Measurements from ENCODE around the gene PAM16. TPM values are rescaled to one million over a fixed set of nuclear protein-coding genes. Genes with fewer than 3 reads are reported as not detected.
A peak's percentile ranks its signal among the peaks of the same experiment; 100 is the strongest.

PAM16 gene
- total RNA-seq, 3 donors from 2014 or later = 31.9 to 35.8 (median 32.6) TPM

GRCh38 chr16:4317532-4318450, 33.3 kb downstream of the PAM16 start:
- intact Hi-C loops (cut with DNase I, micrococcal nuclease) = no loop called here
- no peak for ATAC-seq
- no peak for TF ChIP-seq CTCF (IDR thresholded peaks at IDR 0.05)
- Histone ChIP-seq H3K36me3 (ENCODE audit: low read depth) (no peaks in the 10 kb centered on the region), H3K9me3 (no peaks in the 10 kb centered on the region), H3K4me1 (ENCODE audit: low read depth) (peaks cover 21% of the 10 kb centered on the region), H3K4me3 (no peak overlapping the region)
- DNase-seq = no peak

- DNase-seq (no peak), ATAC-seq (peak; percentile 29)
- Histone ChIP-seq H3K36me3 (ENCODE audit: low read depth) (no peaks in the 10 kb centered on the region), H3K9me3 (no peaks in the 10 kb centered on the region), H3K4me3 (peak overlapping the region; percentile 11), H3K4me1 (ENCODE audit: low read depth) (peaks cover 21% of the 10 kb centered on the region)
- intact Hi-C loops (cut with DNase I, micrococcal nuclease) = no loop called here
- no peak for TF ChIP-seq CTCF (IDR thresholded peaks at IDR 0.05)
These were observed 34.1 kb downstream of the PAM16 start for GRCh38 chr16:4316864-4317531.

- ATAC-seq (no peak), DNase-seq (no peak)
- Histone ChIP-seq H3K36me3 (ENCODE audit: low read depth) (no peaks in the 10 kb centered on the region), H3K4me1 (ENCODE audit: low read depth) (peaks cover 21% of the 10 kb centered on the region), H3K4me3 (peak overlapping the region; percentile 11), H3K9me3 (no peaks in the 10 kb centered on the region)
- intact Hi-C loops (cut with DNase I, micrococcal nuclease) = no loop called here
- TF ChIP-seq CTCF (IDR thresholded peaks at IDR 0.05) = no peak
These were observed 34.8 kb downstream of the PAM16 start for GRCh38 chr16:4316108-4316863.

GRCh38 chr16:4315186-4316107, 35.7 kb downstream of the PAM16 start, which contains the start of gene GLIS2:
TSS of gene GLIS2 (plus strand) at chr16:4316067. CDS start at chr16:4332281, 16,214 bp downstream.
- Histone ChIP-seq H3K36me3 (ENCODE audit: low read depth) (no peaks in the 10 kb centered on the region), H3K9me3 (no peaks in the 10 kb centered on the region), H3K4me3 (peak within 1 kb of the TSS; percentile 11), H3K4me1 (ENCODE audit: low read depth) (peaks cover 21% of the 10 kb centered on the region)
- peak in 1 of 3 donors; percentile 66 for DNase-seq
- peak; percentile 51 for ATAC-seq
- TF ChIP-seq CTCF (IDR thresholded peaks at IDR 0.05) = no peak
- intact Hi-C loops (cut with DNase I, micrococcal nuclease) = no loop called here

Measured in mucosa of descending colon (tissue), 3 donors.